HG03280 (cell line): ENCODE results near the gene RUVBL2.

Source experiments
- ATAC-seq: cut with Tn5 transposase; IDR thresholded peaks from one replicate; pipeline ENCODE4 v1.9.1; 2021; ENCODE audit warnings: mild to moderate bottlenecking, moderate library complexity; ENCODE audit not compliant: unreplicated experiment

RUVBL2 gene

GRCh38 chr19:48963371-48964204 is 30.1 kb upstream of the RUVBL2 start:
- peak; percentile 24 for ATAC-seq

GRCh38 chr19:48964205-48965039 is 29.3 kb upstream of the RUVBL2 start:
- no peak for ATAC-seq

GRCh38 chr19:48965040-48965805 is 28.5 kb upstream of the RUVBL2 start, which contains the start of gene FTL:
TSS of gene FTL (plus strand) at chr19:48965309. CDS start at chr19:48965508, 199 bp downstream.
- peak; percentile 60 for ATAC-seq

GRCh38 chr19:48965806-48966540 is 27.7 kb upstream of the RUVBL2 start:
- ATAC-seq = peak; percentile 23

GRCh38 chr19:48966541-48967345 is 26.9 kb upstream of the RUVBL2 start:
- no peak for ATAC-seq

GRCh38 chr19:48967346-48968178 is 26.1 kb upstream of the RUVBL2 start:
- ATAC-seq = no peak

GRCh38 chr19:48968179-48968661 is 25.5 kb upstream of the RUVBL2 start:
- no peak for ATAC-seq

GRCh38 chr19:48968813-48969218 is 24.9 kb upstream of the RUVBL2 start:
- no peak for ATAC-seq

GRCh38 chr19:48969276-48970138 is 24.2 kb upstream of the RUVBL2 start:
- no peak for ATAC-seq

- no peak for ATAC-seq
Measured at GRCh38 chr19:48970139-48970766, 23.4 kb upstream of the RUVBL2 start.

GRCh38 chr19:48970923-48971395 is 22.7 kb upstream of the RUVBL2 start:
- ATAC-seq = no peak

GRCh38 chr19:48975947-48976847 is 17.5 kb upstream of the RUVBL2 start:
- no peak for ATAC-seq

GRCh38 chr19:48977061-48977460 is 16.6 kb upstream of the RUVBL2 start:
- no peak for ATAC-seq

GRCh38 chr19:48982280-48982679 is 11.4 kb upstream of the RUVBL2 start:
- no peak for ATAC-seq

GRCh38 chr19:48985711-48986110 is 8.0 kb upstream of the RUVBL2 start:
- no peak for ATAC-seq

GRCh38 chr19:48986211-48986610 is 7.5 kb upstream of the RUVBL2 start:
- no peak for ATAC-seq
